GM19328 (cell line): ENCODE measurements around the gene LYRM4.
"Not testable (repeated sequence)": the region's sequence is repeated elsewhere in the genome, so short reads cannot be mapped to it uniquely, and the experiment has no call there.

ENCODE experiments used
- ATAC-seq: cut with Tn5 transposase; IDR thresholded peaks from one replicate; pipeline ENCODE4 v1.9.1; 2021; ENCODE audit warnings: mild to moderate bottlenecking, moderate library complexity; ENCODE audit not compliant: unreplicated experiment

The LYRM4 gene

GRCh38 chr6:5083813-5084359, 176.9 kb downstream of the LYRM4 start:
- no peak for ATAC-seq

- no peak for ATAC-seq
Measured at GRCh38 chr6:5083307-5083583, 177.5 kb downstream of the LYRM4 start.

GRCh38 chr6:5082487-5083306, 178.1 kb downstream of the LYRM4 start:
- no peak for ATAC-seq

GRCh38 chr6:5081955-5082354, 178.8 kb downstream of the LYRM4 start:
- ATAC-seq = no peak

- no peak for ATAC-seq
Measured at GRCh38 chr6:5081182-5081581, 179.6 kb downstream of the LYRM4 start.

GRCh38 chr6:5080574-5080973, 180.2 kb downstream of the LYRM4 start:
- ATAC-seq = no peak

- no peak for ATAC-seq
Measured at GRCh38 chr6:5079692-5080091, 181.1 kb downstream of the LYRM4 start.

- no peak for ATAC-seq
Measured at GRCh38 chr6:5078121-5078669, 182.6 kb downstream of the LYRM4 start.

GRCh38 chr6:5076931-5077330, 183.8 kb downstream of the LYRM4 start:
- no peak for ATAC-seq

GRCh38 chr6:5073992-5074391, 186.8 kb downstream of the LYRM4 start:
- no peak for ATAC-seq

- ATAC-seq = no peak
Measured at GRCh38 chr6:5072440-5072839, 188.3 kb downstream of the LYRM4 start.

- no peak for ATAC-seq
Measured at GRCh38 chr6:5071216-5071615, 189.5 kb downstream of the LYRM4 start.

GRCh38 chr6:5068153-5068751, 192.5 kb downstream of the LYRM4 start:
- no peak for ATAC-seq

GRCh38 chr6:5067305-5067704, 193.4 kb downstream of the LYRM4 start:
- ATAC-seq = no peak

- no peak for ATAC-seq
Measured at GRCh38 chr6:5066456-5067093, 194.2 kb downstream of the LYRM4 start.

GRCh38 chr6:5063617-5064016, 197.1 kb downstream of the LYRM4 start:
- ATAC-seq = no peak

- ATAC-seq = no peak
Measured at GRCh38 chr6:5061152-5061551, 199.6 kb downstream of the LYRM4 start.

GRCh38 chr6:5060439-5060838, 200.3 kb downstream of the LYRM4 start:
- ATAC-seq = not testable (repeated sequence)

GRCh38 chr6:5059036-5059896, 201.5 kb downstream of the LYRM4 start:
- no peak for ATAC-seq
